Activated T-helper 2 cell treated with anti-CD3 and anti-CD28 coated beads, Interferon-gamma antibody, Interleukin-2, Interleukin-4, amounts not matched to agents 10 μg/mL and 5 μg/mL and 100 μg/mL, durations not matched to agents 14 hours and 24 hours and 36 hours (primary cell): ENCODE measurements around the gene OLFM3. TPM values are rescaled to one million over a fixed set of nuclear protein-coding genes. Genes with fewer than 3 reads are reported as not detected.

Experiments
- DNase-seq: peaks from one replicate; pipeline ENCODE4 v3.0.0; 2021; ENCODE audit warnings: low spot score
- H3K27ac Mint-ChIP-seq: one replicate; pipeline ENCODE4 v1.8.0; 2021; ENCODE audit warnings: mixed read lengths
- H3K27me3 Mint-ChIP-seq: one replicate; pipeline ENCODE4 v1.8.0; 2021; ENCODE audit warnings: low read depth, mixed read lengths
- H3K36me3 Mint-ChIP-seq: one replicate; pipeline ENCODE4 v1.8.0; 2021; ENCODE audit warnings: low read depth, mixed read lengths
- H3K4me1 Mint-ChIP-seq: one replicate; pipeline ENCODE4 v1.8.0; 2021; ENCODE audit warnings: low read depth, mixed read lengths
- H3K4me3 Mint-ChIP-seq: one replicate; pipeline ENCODE4 v1.8.0; 2021; ENCODE audit warnings: low read depth, mild to moderate bottlenecking, moderate library complexity, mixed read lengths
- H3K9me3 Mint-ChIP-seq: one replicate; pipeline ENCODE4 v1.8.0; 2021; ENCODE audit warnings: mixed read lengths
- intact Hi-C: fragments of 100-400 bp; cut with micrococcal nuclease; formaldehyde crosslinking; loops from one replicate; pipeline ENCODE4 v1.15.1; 2023
- total RNA-seq: library from RNA; stranded (reverse); gene quantifications from 2 replicates; pipeline ENCODE4 v1.2.3, GENCODE V29; 2022

The OLFM3 gene
- total RNA-seq, 1 donor from 2014 or later: not detected

DNA sequence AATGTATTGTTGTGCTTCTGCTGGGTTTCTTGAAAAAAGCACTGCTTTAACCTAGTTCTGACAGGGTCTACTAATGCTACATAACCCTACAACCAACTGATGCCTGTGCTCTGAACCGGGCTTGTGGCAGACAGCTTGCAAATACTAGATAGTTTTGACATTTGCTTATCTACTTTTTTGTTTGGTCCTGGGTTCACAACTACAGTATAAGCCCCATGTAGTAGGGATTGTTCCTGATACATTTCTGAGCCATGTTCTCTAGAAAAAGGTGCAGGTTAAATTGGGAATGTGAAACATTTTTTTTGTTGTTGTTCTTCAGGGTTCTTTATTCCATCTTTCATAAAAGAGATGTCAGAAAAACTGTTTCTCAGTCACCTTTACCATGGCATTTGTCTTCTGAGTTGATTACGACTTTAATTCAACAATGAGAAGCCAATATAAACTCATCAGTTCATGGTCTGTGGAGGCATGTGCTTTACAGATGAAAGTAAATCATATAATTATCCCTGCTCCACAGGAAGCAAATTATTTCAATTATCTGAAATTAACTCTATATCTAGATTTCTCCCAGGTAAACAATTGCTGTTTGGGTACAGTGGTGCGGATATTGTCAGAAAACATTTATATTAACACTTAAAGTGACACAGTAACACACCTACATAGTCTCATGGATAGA lies 22.0 kb downstream of the OLFM3 start:
- no peak for DNase-seq
- Mint-ChIP-seq H3K27ac (no peak overlapping the region), H3K4me3 (no peak overlapping the region), H3K4me1 (no peaks in the 10 kb centered on the region), H3K27me3 (no peaks in the 10 kb centered on the region), H3K9me3 (no peaks in the 10 kb centered on the region), H3K36me3 (no peaks in the 10 kb centered on the region)
- intact Hi-C loops: no loop called here

DNA sequence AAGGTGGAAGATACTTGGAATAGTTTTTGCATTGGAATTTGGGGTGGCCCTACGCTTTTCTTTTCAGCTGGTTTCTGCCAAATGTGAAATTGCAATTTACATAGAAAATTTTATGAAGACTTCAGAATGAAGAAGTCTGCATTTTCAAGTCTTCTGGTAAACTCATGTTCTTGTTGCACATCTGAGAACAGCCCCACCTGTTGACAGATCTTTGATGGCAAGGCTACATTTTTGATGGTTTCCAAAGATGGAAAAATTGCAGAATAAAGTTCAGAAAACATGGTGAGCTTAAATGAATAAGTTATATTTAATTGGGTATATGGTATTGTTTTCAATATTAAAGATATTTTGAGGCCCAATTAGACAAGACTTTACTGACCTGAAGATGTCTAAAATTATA lies 25.4 kb downstream of the OLFM3 start:
- H3K27ac Mint-ChIP-seq: no peak overlapping the region
- H3K9me3 Mint-ChIP-seq: no peaks in the 10 kb centered on the region
- H3K4me3 Mint-ChIP-seq: no peak overlapping the region
- intact Hi-C loops: no loop called here
- H3K4me1 Mint-ChIP-seq: no peaks in the 10 kb centered on the region
- no peaks in the 10 kb centered on the region for H3K36me3 Mint-ChIP-seq
- DNase-seq: no peak
- H3K27me3 Mint-ChIP-seq: no peaks in the 10 kb centered on the region

DNA sequence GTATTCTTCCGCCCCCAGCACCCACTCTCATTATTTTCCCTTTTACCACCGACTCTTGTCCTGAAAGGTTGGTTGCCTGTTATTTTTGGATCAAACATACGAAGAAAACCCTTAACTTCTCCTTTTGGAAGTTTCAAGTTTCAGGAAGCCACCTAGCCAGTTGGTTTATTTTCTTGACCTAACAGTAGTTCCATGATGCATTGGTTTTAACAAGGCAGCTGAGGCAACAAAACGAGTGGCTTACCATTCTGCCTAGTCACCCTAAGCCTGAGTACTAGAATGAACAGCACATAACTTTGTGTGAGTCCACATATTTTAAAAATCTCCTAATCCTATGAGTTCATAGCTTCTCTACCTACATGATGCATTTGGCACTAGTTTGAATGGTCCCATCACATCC lies 28.9 kb downstream of the OLFM3 start:
- Mint-ChIP-seq H3K27ac (no peak overlapping the region), H3K9me3 (no peaks in the 10 kb centered on the region)
- intact Hi-C loops: no loop called here

DNA sequence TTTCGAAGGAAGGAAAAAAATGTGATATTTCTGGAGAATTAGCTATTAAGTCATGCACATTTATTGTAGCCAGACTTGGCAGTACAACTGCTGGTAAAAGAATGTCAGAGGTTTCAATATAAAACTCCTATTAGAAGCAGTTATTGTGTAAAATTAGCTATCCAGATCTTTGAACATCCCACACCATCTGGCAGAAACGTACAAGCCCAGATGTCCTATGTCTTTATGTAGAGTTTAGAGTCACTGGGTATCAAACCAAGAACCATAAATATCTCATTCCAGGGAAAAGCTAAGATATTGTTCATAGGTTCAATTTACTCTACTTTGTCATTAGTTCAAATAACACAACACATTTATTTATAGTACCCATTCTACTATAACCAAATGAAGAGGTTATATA lies 31.4 kb downstream of the OLFM3 start:
- no peaks in the 10 kb centered on the region for H3K36me3 Mint-ChIP-seq
- H3K27ac Mint-ChIP-seq: no peak overlapping the region
- H3K4me1 Mint-ChIP-seq: no peaks in the 10 kb centered on the region
- H3K4me3 Mint-ChIP-seq: no peak overlapping the region
- H3K9me3 Mint-ChIP-seq: no peaks in the 10 kb centered on the region
- intact Hi-C loops: no loop called here
- H3K27me3 Mint-ChIP-seq: no peaks in the 10 kb centered on the region
- no peak for DNase-seq

More for the DNA sequence above, 28.9 kb downstream of the OLFM3 start:
- DNase-seq: no peak
- Mint-ChIP-seq H3K27me3 (no peaks in the 10 kb centered on the region), H3K4me1 (no peaks in the 10 kb centered on the region), H3K4me3 (no peak overlapping the region), H3K36me3 (no peaks in the 10 kb centered on the region)

DNA sequence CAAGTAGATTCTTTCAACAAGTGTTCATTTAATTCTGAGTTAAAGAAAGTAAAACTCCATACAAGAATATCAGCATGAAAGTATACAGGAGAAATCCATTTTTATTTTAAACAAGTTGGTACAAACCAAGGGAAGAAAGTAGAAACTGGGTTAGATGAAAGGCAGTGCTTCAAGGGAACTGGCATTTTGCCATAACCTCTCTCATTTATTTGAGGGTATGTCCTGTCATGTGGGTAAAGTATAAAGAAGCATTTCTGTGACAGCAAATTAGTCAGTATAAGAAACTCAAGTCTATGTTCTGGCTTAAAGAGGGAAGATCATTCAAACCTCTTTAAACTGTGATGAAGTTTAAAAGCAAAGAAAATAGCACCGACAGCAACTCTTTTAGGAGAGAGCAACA lies 32.0 kb downstream of the OLFM3 start:
- intact Hi-C loops: no loop called here
- Mint-ChIP-seq H3K9me3 (no peaks in the 10 kb centered on the region), H3K36me3 (no peaks in the 10 kb centered on the region), H3K4me3 (no peak overlapping the region), H3K4me1 (no peaks in the 10 kb centered on the region), H3K27me3 (no peaks in the 10 kb centered on the region), H3K27ac (no peak overlapping the region)
- no peak for DNase-seq

DNA sequence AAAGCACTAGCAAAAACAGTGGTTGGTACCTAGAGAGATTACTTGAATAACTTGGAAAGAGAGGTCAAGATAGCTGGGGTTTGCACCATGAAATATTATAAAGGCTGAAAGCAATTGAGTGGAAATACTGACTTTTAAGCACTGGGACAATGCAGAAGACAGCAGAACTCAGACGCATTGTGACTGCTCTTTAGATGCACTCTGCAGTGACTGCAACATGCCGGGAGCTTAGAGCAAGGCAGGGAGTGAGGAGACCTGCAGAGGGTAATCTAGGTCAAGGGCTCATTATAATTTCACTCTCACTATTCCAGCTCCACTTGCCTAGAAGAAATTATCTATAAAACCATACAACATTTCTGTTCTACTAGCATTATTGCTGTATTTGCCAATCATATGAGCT lies 36.6 kb downstream of the OLFM3 start:
- no peak for DNase-seq
- no peak overlapping the region for H3K27ac Mint-ChIP-seq
- no peaks in the 10 kb centered on the region for H3K36me3 Mint-ChIP-seq
- intact Hi-C loops: no loop called here
- no peaks in the 10 kb centered on the region for H3K4me1 Mint-ChIP-seq
- H3K4me3 Mint-ChIP-seq: no peak overlapping the region
- no peaks in the 10 kb centered on the region for H3K27me3 Mint-ChIP-seq
- H3K9me3 Mint-ChIP-seq: no peaks in the 10 kb centered on the region

DNA sequence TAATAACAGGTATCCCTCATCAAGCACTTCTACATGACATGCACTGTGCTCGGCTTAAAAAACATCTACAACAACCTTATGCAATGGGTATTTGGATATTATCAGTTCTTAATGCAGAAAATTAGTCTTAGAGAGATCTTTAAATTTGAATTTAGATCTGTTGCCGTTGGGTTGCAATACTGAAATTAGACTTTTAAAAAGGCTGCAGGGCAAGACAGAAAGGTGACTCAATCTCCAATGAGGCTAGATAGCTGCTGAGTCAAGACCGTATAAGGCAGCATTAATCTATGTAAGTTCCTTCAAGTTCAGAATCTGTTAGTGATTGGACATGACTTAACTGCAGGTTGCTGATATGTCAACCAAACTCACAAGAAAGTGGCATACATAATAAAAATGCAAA lies 37.3 kb downstream of the OLFM3 start:
- intact Hi-C loops: no loop called here
- DNase-seq: no peak
- H3K4me3 Mint-ChIP-seq: no peak overlapping the region
- no peaks in the 10 kb centered on the region for H3K36me3 Mint-ChIP-seq
- H3K9me3 Mint-ChIP-seq: no peaks in the 10 kb centered on the region
- H3K4me1 Mint-ChIP-seq: no peaks in the 10 kb centered on the region
- H3K27ac Mint-ChIP-seq: no peak overlapping the region
- H3K27me3 Mint-ChIP-seq: no peaks in the 10 kb centered on the region

DNA sequence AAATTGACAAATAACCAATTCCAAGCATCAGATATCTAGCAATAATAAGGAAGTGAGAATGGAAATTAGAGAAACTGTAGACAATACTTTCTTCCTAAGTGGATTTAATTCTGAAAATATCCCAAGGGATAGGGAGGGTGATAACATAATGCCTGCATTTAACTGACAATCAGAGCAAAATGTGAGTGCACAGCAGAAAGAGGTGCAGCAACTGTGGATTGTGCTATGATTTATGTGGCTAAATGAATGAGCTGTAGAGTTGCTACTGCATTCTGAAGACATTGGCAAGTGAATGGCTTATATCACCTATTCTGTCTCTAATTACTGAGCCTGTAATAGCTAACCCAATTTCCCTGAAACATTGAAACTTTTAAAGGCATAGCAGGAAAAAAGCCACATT lies 39.0 kb downstream of the OLFM3 start:
- intact Hi-C loops: no loop called here
- no peaks in the 10 kb centered on the region for H3K9me3 Mint-ChIP-seq
- no peak for DNase-seq
- no peaks in the 10 kb centered on the region for H3K36me3 Mint-ChIP-seq
- H3K27me3 Mint-ChIP-seq: no peaks in the 10 kb centered on the region
- no peaks in the 10 kb centered on the region for H3K4me1 Mint-ChIP-seq
- no peak overlapping the region for H3K27ac Mint-ChIP-seq
- no peak overlapping the region for H3K4me3 Mint-ChIP-seq

DNA sequence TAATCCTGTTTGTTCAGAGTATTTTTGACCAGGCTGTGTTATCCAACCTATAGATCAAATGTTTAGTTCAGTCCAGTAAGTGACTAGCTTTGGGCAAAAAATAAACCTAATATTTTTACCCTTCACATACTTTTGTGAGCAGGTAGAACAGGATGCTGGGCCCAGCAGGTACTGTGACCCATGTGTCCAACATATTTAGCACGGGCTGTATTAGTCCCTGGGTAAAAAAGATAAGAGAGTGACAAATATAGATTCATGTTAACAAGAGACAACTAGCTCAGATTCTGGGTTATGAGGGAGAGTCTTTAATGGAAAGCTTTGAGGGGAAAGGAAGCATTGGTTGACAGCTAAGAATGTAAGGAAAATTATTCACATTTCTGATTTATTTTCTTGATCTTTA lies 43.1 kb downstream of the OLFM3 start:
- no peak for DNase-seq
- intact Hi-C loops: no loop called here
- Mint-ChIP-seq H3K27ac (no peak overlapping the region), H3K36me3 (no peaks in the 10 kb centered on the region), H3K27me3 (no peaks in the 10 kb centered on the region), H3K4me3 (no peak overlapping the region), H3K9me3 (no peaks in the 10 kb centered on the region), H3K4me1 (no peaks in the 10 kb centered on the region)

DNA sequence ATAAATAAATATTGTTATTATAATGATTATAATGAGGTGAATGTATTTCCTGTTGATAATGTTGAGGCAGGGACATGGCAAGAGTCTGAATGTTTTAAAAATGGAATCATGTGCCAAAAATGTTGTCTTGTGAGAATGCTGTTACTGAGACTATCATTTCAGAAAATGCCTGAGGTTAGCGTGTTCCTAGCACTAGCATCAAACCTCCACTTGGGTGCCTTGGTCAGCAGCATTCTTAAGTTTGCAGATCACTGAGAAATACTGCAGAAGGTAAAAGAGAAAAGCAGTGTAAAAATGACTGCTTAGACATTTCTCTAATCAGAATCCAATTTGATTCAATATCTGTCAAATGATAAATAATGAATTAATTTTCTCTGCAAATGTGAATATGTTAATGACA lies 50.8 kb downstream of the OLFM3 start:
- Mint-ChIP-seq H3K36me3 (no peaks in the 10 kb centered on the region), H3K27me3 (no peaks in the 10 kb centered on the region), H3K4me3 (no peak overlapping the region), H3K9me3 (no peaks in the 10 kb centered on the region), H3K27ac (no peak overlapping the region), H3K4me1 (no peaks in the 10 kb centered on the region)
- DNase-seq: no peak
- intact Hi-C loops: no loop called here

DNA sequence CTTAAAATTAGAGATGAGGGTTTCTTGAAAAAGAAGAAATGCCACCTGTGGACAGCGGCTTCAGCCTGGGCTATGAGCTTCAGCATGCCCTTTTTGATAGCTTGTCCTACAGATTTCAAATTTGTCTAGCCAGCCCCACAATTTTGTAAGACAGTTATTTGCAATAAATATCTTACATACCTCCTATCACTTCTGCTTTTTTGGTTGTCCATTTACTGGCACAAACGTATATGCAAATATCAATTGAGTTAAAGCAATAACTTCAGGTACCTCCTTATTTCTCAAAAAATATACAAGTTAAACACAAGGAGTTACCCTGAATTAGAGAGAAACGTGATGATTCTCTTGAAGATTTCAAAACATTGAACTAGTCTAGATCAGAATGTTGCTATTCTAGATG lies 53.5 kb downstream of the OLFM3 start:
- no peaks in the 10 kb centered on the region for H3K27me3 Mint-ChIP-seq
- H3K9me3 Mint-ChIP-seq: no peaks in the 10 kb centered on the region
- H3K27ac Mint-ChIP-seq: no peak overlapping the region
- no peak overlapping the region for H3K4me3 Mint-ChIP-seq
- no peaks in the 10 kb centered on the region for H3K36me3 Mint-ChIP-seq
- no peak for DNase-seq
- intact Hi-C loops: no loop called here
- H3K4me1 Mint-ChIP-seq: no peaks in the 10 kb centered on the region

DNA sequence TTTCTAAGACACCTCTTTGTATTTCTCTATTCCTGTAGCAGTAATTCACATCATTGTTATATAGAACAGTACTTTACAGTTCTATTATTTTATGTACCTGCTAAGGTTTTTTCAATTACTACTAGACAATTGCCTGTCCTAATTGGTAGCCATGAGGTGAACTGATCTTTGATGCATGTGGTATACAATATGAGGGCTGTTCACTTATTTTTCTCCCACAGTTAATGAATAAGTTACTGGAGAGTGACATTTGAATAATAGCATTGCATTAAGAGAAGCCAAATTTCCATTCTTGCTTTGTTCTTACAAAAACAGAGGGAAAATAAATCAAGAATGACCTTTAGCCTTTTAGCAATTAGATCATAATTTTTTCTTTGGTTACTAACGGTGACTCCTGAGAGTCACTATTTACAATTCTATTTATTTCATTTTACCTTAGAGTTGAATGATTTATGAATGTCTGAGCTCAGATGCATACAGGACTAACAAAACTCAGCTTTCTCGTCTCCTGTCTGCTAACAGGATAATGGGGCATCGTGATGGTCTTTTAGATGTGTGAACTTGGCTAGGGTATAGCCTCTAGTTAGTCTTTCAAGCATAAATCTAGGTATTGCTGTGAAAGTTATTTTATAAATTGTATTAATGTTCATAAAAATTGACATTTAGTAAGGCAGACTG lies 54.1 kb downstream of the OLFM3 start:
- H3K4me3 Mint-ChIP-seq: no peak overlapping the region
- H3K9me3 Mint-ChIP-seq: no peaks in the 10 kb centered on the region
- H3K27ac Mint-ChIP-seq: no peak overlapping the region
- H3K4me1 Mint-ChIP-seq: no peaks in the 10 kb centered on the region
- H3K36me3 Mint-ChIP-seq: no peaks in the 10 kb centered on the region
- no peaks in the 10 kb centered on the region for H3K27me3 Mint-ChIP-seq
- intact Hi-C loops: no loop called here
- DNase-seq: no peak

DNA sequence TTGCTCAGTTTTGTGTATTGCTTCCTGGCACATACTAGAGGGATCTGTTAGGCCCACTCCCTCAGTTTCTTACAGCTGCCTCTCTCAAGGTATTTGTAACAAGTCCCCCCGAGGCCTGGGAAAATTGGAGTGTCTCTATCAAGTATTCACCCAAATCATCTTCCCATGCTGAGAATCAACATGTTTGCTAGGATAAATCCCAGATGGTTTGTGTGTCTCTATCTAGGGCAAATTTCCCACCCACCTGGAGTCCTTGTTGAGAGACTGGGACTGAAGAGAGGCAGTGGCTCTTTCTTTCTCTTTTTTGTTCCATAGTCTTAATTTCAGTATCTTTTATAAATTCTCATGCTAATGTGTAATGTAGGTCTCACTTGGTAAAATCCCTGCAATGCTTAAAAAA lies 58.0 kb downstream of the OLFM3 start:
- Mint-ChIP-seq H3K27ac (no peak overlapping the region), H3K36me3 (no peaks in the 10 kb centered on the region), H3K9me3 (no peaks in the 10 kb centered on the region), H3K27me3 (no peaks in the 10 kb centered on the region), H3K4me1 (no peaks in the 10 kb centered on the region), H3K4me3 (no peak overlapping the region)
- intact Hi-C loops: no loop called here
- no peak for DNase-seq

DNA sequence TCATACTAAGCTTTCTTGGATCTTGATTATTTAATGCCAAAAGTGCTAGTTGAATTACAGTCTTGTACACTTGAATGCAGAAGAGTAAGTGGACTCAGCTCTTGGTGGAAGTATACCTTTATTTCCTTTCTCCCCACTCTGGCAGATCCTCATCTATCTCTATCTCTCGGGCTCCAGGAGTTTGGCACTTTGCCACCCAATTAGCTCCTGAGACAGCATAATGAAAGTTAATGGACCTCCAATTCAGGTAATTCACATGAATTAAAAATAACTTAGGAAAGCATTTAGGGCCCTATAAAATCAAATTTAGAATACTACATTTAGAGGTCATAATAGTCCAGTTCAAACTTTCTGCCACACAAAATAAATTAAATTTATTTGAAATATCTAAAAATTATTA lies 67.4 kb downstream of the OLFM3 start:
- no peaks in the 10 kb centered on the region for H3K36me3 Mint-ChIP-seq
- H3K27me3 Mint-ChIP-seq: no peaks in the 10 kb centered on the region
- H3K4me3 Mint-ChIP-seq: no peak overlapping the region
- no peaks in the 10 kb centered on the region for H3K4me1 Mint-ChIP-seq
- no peak for DNase-seq
- H3K27ac Mint-ChIP-seq: no peak overlapping the region
- H3K9me3 Mint-ChIP-seq: no peaks in the 10 kb centered on the region
- intact Hi-C loops: no loop called here
